Keratinocyte (primary cell): Measurements from ENCODE around the gene TMEM178A.

Source experiments
- EZH2 ChIP-seq: IDR thresholded peaks from one replicate; pipeline ENCODE4 v1.6.1; 2012; ENCODE audit warnings: inconsistent platforms, mild to moderate bottlenecking, low read length, moderate library complexity
- TF ChIP-seq, protein P1 (sequence below), 3 experiments: IDR thresholded peaks in 1 of 3; conservative IDR thresholded peaks in 1 of 3; optimal IDR thresholded peaks in 1 of 3; 2 replicates in 2 of 3; 3 replicates in 1 of 3; pipeline versions ENCODE3 to v1.5.1; 2011; ENCODE audit warnings: low read length in 3 of 3, mild to moderate bottlenecking in 3 of 3, moderate library complexity in 2 of 3, control low read depth in 1 of 3, inconsistent platforms in 1 of 3; ENCODE audit not compliant: insufficient read depth in 2 of 3; ENCODE audit errors: extremely low read depth in 1 of 3

DNA sequence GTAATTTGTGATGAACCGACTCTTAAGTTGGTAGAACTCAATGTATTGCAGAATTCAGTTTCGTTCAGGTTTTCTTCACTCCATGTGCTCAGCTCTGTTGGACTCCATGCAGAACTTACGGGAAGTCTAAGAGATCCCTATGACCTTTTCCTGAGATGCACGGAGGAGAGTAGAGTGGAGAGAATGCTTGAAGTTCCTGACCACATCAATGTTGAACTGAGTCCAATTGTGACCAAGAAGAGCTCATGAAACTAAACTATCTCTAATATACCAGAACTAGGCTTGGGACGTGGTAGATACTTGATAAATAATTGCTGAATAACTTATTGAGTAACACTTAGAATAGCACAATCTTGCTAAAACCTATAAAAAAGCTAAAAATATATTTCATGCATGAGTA lies 47.2 kb downstream of the TMEM178A start:
- TF ChIP-seq, protein P1, sequence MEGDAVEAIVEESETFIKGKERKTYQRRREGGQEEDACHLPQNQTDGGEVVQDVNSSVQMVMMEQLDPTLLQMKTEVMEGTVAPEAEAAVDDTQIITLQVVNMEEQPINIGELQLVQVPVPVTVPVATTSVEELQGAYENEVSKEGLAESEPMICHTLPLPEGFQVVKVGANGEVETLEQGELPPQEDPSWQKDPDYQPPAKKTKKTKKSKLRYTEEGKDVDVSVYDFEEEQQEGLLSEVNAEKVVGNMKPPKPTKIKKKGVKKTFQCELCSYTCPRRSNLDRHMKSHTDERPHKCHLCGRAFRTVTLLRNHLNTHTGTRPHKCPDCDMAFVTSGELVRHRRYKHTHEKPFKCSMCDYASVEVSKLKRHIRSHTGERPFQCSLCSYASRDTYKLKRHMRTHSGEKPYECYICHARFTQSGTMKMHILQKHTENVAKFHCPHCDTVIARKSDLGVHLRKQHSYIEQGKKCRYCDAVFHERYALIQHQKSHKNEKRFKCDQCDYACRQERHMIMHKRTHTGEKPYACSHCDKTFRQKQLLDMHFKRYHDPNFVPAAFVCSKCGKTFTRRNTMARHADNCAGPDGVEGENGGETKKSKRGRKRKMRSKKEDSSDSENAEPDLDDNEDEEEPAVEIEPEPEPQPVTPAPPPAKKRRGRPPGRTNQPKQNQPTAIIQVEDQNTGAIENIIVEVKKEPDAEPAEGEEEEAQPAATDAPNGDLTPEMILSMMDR (optimal IDR thresholded peaks at IDR 0.05 in 1 of 3, IDR thresholded peaks at IDR 0.05 in 1 of 3, conservative IDR thresholded peaks at IDR 0.05 in 1 of 3; ENCODE audit: extremely low read depth in 1 of 3, insufficient read depth in 2 of 3, low read length in 3 of 3), result no peak
- no peak for TF ChIP-seq EZH2
